Fibroblast of lung (primary cell): Measurements from ENCODE around the gene MAPK8IP1.

Experiments
- EZH2 ChIP-seq: IDR thresholded peaks from 2 replicates; pipeline ENCODE4 v1.5.1; 2012; ENCODE audit warnings: low read length, control low read depth, mild to moderate bottlenecking; ENCODE audit errors: missing control alignments
- TF ChIP-seq, protein P1 (sequence below), 2 donors: IDR thresholded peaks in 1 of 2; conservative IDR thresholded peaks in 1 of 2; 1 replicate in 1 of 2; 2 replicates in 1 of 2; pipeline ENCODE4 v1.5.1; 2011 to 2012; ENCODE audit warnings: low read length in 2 of 2, control low read depth in 1 of 2, inconsistent platforms in 1 of 2, low read depth in 1 of 2, mild to moderate bottlenecking in 1 of 2

DNA sequence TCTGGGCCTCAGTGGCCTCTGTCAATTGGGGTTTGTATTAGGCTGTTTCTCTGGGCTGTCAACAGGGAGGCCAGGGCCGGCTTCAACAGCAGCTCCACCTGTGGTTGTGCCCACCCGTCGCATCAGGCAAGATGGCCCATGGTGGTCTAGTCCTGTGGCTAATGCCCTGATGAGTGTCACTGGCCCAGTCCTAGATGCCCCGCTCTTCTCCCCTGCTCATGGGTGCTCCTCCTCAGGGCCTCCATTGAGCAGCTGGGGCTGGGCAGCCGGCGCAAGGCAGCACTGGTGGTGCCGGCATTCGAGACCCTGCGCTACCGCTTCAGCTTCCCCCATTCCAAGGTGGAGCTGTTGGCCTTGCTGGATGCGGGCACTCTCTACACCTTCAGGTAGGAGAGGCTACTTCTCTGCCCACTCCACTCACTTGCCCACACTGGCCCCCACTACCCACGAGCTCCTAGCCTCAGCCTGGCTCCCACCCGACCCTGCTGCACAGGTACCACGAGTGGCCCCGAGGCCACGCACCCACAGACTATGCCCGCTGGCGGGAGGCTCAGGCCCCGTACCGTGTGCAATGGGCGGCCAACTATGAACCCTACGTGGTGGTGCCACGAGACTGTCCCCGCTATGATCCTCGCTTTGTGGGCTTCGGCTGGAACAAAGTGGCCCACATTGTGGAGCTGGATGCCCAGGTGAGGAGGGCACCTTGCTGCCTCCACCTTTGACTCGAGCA, 42.4 kb downstream of the MAPK8IP1 start:
- TF ChIP-seq, protein P1, sequence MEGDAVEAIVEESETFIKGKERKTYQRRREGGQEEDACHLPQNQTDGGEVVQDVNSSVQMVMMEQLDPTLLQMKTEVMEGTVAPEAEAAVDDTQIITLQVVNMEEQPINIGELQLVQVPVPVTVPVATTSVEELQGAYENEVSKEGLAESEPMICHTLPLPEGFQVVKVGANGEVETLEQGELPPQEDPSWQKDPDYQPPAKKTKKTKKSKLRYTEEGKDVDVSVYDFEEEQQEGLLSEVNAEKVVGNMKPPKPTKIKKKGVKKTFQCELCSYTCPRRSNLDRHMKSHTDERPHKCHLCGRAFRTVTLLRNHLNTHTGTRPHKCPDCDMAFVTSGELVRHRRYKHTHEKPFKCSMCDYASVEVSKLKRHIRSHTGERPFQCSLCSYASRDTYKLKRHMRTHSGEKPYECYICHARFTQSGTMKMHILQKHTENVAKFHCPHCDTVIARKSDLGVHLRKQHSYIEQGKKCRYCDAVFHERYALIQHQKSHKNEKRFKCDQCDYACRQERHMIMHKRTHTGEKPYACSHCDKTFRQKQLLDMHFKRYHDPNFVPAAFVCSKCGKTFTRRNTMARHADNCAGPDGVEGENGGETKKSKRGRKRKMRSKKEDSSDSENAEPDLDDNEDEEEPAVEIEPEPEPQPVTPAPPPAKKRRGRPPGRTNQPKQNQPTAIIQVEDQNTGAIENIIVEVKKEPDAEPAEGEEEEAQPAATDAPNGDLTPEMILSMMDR (conservative IDR thresholded peaks at IDR 0.05 in 1 of 2, IDR thresholded peaks at IDR 0.05 in 1 of 2; ENCODE audit: low read depth in 1 of 2, low read length in 2 of 2) = no peak
- no peak for TF ChIP-seq EZH2
